GM18909 (cell line): ENCODE data around the gene OR2F2.

Experiments
- ATAC-seq: cut with Tn5 transposase; IDR thresholded peaks from one replicate; pipeline ENCODE4 v1.9.1; 2021; ENCODE audit warnings: mild to moderate bottlenecking; ENCODE audit not compliant: unreplicated experiment, poor library complexity

OR2F2 gene

DNA sequence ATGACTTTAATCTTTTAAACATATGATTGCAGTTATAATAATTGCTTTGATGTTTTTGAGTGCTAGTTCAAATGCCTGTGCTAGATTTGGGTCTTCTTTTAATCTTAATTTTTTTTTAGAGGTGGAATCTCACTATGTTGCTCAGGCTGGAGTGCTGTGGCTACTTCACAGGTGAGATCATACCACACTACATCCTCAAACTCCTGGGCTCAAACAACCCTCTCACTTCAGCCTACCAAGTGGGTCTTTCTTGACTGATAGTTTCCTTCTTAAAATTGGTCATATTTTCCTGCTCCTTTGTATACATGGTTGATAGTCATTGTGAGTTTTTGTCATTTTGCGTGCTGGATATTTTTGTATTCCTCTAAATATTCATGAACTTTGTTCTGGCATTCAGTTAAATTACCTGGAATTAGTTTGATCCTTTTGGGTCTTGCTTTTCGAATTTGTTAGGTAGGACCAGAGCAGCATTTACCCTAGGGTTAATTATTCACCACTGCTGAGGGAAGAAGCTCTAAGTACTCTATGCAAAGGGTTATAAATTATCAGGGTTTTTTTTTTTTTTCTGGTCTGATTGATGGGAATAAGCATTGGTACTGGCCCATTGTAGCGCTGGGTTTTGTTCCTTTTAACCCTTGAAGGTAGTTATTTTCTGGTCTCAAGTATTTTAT lies 21.0 kb upstream of the OR2F2 start:
- no peak for ATAC-seq

DNA sequence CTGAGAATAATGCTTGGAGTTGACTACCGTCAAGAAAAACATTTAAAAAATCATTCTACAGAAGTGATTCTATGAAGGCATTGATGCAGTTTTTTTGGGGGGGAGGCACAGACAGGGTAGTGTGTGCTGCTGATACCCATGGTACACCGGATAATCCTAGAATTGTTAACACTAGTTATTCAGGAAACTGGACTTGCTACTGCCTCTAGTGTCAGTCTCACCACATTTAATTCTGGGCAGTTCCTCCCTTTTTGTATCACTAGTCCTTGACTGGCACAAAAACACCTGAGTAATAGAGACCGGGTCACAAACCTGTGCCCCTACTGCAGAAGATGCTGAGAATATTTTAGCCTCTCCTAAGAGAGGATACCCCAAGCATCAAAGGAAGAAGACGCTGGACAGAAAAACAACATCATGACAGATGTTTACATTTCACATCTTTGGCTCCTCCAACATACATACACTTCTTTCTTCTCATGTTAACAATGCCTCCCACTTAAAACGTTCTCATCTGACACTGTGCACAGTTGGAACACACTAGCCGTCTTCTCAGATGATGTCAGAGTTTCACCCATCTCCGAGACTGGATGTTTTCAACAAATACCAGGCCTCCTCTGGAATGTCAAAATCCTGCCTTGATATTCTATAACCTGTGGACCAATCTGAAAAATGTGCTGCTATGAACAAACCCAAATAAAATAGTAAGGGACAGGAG lies 19.9 kb upstream of the OR2F2 start:
- no peak for ATAC-seq

DNA sequence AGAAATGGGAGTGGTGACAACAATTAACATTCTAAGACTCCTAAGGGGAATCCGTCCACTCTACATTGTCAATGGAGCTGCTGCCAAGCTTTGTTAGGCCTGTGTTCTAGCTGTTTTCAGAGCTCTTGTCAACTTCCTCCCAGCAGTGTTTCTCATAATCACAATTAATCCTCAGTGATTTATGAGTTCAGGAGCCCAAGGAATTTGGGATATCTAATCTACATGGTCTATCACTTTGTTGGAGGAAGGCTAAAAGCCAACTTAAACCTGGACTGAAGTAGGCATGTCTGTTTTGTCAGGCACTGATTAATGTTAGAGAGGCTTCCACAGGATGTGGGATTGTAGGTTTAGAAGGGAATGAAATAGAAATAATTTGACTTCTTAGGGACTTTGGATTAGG lies 10.2 kb upstream of the OR2F2 start:
- no peak for ATAC-seq

- ATAC-seq = no peak
These were observed 5.7 kb upstream of the OR2F2 start for GRCh38 chr7:143929224-143929920.

- ATAC-seq = no peak
These were observed 3.3 kb upstream of the OR2F2 start for GRCh38 chr7:143931739-143932138.

GRCh38 chr7:143936087-143937009 lies 1.3 kb downstream of the OR2F2 start:
- no peak for ATAC-seq

- ATAC-seq = no peak
These were observed 3.6 kb downstream of the OR2F2 start for GRCh38 chr7:143938379-143939243.

DNA sequence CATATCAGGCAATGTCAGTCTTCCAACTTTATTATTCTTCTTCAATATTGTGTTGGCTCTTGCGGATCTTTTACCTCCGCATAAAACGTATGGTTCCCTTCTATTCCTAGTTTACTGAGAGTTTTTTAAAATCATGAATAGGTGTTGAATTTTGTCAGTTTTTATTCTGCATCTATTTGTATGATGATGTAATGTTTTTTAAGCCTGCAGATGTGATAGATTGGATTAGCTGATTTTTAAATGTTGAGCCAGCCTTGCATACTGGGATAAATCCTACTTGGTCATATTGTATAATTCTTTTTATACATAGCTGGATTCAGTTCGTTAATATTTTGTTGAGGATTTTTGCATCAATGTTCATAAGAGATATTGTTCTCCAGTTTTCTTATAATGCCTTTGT lies 10.4 kb downstream of the OR2F2 start:
- ATAC-seq = no peak

GRCh38 chr7:143947111-143947510 lies 12.1 kb downstream of the OR2F2 start:
- ATAC-seq = no peak

DNA sequence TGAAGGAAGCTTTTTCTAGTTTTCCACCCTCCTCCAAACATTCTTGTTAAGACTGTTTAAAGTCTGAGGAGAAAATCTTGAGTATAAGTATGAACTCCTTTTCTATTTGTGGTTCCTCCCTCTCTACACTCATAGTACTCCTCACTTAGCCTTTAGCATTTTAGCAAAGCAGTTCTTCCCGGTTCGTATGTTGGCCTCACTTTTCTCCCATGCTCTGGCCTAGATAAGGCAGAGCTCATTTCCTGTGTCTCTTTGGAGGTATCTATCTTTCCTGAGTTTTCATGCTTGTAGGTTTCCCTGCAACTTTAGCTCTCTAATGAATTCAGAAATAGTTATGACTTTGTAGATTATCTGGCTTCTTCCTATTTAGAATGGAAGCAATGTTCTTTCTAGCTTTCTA lies 13.7 kb downstream of the OR2F2 start:
- ATAC-seq = no peak

GRCh38 chr7:143953421-143953820 lies 18.4 kb downstream of the OR2F2 start:
- ATAC-seq = no peak

GRCh38 chr7:143954135-143954534 lies 19.1 kb downstream of the OR2F2 start:
- no peak for ATAC-seq

DNA sequence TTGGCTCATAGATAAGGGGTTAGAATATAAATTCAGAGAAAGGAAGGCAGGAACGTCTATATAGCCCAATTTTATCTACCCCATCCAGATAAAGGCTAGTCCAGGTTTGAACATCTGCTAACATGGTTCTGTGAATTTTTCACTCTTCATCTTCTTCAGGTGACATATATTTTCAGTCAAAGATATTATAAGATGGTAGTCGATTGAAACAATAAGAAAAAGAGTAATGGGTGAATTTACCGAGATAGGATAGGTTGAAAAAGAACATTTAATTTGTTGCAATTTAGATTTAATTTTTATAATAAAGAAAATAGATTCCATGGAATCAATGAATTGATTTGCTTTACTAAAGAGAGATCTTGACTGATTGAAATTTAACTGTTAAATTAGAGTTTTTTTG lies 19.5 kb downstream of the OR2F2 start, which contains the start of gene OR2F1:
Gene OR2F1, plus strand, starts transcription at position 301 of the 400 bp plus-strand sequence. CDS start 5,127 bp downstream, outside the sequence.
- no peak for ATAC-seq

DNA sequence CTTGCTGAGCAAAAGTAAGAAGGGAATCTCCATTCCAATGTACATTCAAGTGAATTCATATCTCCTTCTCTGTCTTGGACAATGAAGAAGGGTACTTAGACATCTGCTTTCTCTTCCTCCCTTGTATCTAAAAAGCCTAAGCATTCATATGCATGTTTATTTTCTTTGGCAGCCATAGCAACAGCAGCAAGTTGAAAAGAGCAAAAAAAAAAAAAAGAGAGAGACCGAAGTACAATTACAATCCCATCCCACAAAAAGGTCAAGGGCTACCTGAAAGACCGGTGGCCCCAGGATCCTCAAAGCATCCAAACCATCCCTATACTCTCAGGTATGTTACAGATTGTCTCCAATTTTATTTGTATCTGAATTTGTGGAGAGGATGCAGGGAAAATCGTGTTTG lies 23.7 kb downstream of the OR2F2 start:
- no peak for ATAC-seq

GRCh38 chr7:143960813-143961610 lies 26.0 kb downstream of the OR2F2 start:
- no peak for ATAC-seq

DNA sequence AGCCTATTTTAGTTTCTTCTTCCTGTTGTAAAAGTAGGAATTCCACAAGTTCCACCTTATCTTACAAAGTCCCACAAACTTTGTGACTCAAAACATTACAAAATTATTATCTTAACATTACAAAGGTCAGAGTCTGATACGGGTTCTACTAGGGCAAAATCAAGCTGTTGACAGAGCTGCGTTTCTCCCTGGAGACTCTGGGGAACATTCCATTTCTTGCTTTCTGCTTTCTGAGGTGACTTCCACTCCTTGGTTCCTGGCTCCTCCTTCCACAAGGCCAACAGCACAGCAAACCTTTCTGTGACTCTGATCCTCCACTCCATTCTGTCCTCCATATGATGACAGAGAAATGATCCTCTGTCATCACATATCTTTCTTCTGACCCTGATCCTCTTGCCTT lies 30.2 kb downstream of the OR2F2 start:
- no peak for ATAC-seq

DNA sequence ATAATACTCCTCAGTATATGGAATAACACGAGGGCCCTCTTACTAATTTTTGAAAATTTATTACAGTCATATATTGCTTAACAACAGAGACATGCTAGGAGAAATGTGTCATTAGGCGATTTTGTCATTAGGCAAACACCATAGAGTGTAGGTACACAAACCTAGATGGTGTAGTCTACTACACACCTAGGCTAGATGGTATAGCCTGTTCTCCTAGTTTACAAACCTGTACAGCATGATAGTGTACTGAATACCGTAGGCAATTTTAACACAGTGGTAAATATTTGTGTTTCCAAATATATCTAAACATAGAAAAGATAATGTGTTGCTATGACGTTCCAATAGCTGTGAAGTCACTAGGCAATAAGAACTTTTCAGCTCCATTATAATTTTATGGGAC lies 32.4 kb downstream of the OR2F2 start:
- ATAC-seq = no peak

DNA sequence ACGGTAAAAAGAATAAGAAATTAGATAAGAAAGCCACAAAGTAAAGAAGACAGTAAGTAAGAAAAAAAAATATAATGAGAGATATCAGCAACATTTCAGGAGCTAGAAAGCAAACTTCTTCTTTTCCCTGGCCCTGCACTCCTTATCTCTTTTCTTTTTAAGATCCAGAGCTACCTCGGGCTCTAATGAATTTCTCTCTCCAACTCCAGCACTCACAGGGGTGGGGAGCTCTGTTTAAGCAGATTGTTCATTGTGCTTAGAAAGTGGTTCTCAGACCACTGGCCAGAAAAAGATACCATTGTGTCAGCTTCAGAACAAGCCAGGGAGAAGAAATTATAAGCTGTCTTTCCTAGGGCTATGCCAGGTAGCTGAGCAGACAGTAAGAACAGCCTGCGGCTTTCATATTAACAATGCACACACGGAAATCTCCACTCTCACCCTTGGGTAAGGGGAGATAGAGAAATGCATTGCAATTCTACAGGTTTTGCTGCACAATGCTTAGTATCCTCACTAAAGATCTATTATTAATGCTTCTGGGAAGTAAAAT lies 38.9 kb downstream of the OR2F2 start:
- ATAC-seq = no peak
